ENCODE measurements around the gene ALG12.

The ALG12 gene

DNA sequence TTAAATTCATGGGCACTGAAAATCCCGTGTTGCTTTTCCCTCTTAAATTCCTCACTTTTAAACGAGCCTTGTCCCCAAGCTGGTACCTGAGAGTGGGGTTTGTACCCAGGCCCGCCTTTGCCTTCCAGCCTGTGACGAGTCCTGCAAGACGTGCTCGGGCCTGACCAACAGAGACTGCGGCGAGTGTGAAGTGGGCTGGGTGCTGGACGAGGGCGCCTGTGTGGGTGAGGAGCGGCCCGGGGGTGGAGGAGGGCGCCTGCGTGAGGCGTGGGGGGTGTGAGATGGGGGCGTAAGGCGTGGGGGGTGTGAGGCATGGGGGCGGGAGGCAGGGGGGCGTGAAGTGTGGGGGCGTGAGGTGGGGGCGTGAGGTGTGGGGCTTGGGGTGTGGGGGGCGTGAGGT is 4.2 kb upstream of the ALG12 start:
- TF ChIP-seq, protein P1, sequence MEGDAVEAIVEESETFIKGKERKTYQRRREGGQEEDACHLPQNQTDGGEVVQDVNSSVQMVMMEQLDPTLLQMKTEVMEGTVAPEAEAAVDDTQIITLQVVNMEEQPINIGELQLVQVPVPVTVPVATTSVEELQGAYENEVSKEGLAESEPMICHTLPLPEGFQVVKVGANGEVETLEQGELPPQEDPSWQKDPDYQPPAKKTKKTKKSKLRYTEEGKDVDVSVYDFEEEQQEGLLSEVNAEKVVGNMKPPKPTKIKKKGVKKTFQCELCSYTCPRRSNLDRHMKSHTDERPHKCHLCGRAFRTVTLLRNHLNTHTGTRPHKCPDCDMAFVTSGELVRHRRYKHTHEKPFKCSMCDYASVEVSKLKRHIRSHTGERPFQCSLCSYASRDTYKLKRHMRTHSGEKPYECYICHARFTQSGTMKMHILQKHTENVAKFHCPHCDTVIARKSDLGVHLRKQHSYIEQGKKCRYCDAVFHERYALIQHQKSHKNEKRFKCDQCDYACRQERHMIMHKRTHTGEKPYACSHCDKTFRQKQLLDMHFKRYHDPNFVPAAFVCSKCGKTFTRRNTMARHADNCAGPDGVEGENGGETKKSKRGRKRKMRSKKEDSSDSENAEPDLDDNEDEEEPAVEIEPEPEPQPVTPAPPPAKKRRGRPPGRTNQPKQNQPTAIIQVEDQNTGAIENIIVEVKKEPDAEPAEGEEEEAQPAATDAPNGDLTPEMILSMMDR (conservative IDR thresholded peaks at IDR 0.05; ENCODE audit: low read depth, low read length): no peak
- Histone ChIP-seq H3K4me3 (IDR thresholded peaks at IDR 0.05; ENCODE audit: insufficient read depth, low read depth, low read length) (no peak overlapping the region), H4K20me1 (ENCODE audit: insufficient read depth) (no peaks in the 10 kb centered on the region), H3K4me2 (no peak overlapping the region), H3K27me3 (ENCODE audit: insufficient read depth, low read depth) (no peaks in the 10 kb centered on the region), H3K4me1 (ENCODE audit: low read depth, poor library complexity, severe bottlenecking) (peaks cover 5% of the 10 kb centered on the region), H3K9ac (no peak overlapping the region), H3K36me3 (ENCODE audit: insufficient read depth) (no peaks in the 10 kb centered on the region), H2AFZ (ENCODE audit: low read depth) (no peak overlapping the region), H3K27ac (no peak overlapping the region), H3K79me2 (ENCODE audit: insufficient read depth, low read depth) (no peaks in the 10 kb centered on the region)

DNA sequence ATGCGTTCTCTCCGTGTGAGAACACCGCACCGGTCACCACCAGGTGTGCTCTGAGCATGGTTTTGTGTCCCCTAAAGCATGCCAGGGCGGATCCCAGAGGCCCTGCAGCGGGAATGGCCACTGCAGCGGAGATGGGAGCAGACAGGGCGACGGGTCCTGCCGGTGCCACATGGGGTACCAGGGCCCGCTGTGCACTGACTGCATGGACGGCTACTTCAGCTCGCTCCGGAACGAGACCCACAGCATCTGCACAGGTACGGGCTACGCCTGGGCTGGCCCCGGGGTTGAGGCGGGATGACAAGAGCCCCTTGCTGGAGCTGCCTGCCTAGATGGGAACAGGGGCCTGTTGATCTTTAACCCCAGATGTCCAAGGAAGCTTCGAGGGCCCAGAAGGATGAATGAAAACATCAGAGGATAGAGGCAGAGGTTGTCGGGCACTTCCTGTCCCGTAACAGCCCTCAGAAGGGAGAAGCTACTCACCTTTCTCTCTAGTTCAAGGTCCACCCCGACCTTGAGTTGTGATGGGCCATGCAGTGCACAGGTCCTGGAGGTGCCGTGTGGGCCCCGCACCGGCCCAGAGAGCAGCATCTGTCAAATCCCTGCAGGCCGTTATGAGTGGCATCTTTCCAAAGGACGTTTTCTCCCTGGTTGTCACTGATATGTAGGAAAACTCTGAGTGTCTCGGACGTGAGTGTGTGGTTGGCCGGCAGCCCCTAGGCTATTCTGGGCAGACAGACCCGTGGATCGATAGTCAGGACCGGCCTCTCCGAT is 3.5 kb upstream of the ALG12 start:
- no peaks in the 10 kb centered on the region for H3K79me2 ChIP-seq (ENCODE audit: insufficient read depth, low read depth)
- H3K4me1 ChIP-seq (ENCODE audit: low read depth, poor library complexity, severe bottlenecking): peaks cover 5% of the 10 kb centered on the region
- H3K27me3 ChIP-seq (ENCODE audit: insufficient read depth, low read depth): no peaks in the 10 kb centered on the region
- no peaks in the 10 kb centered on the region for H3K36me3 ChIP-seq (ENCODE audit: insufficient read depth)
- H3K9ac ChIP-seq: no peak overlapping the region
- TF ChIP-seq, protein P1 (conservative IDR thresholded peaks at IDR 0.05; ENCODE audit: low read depth, low read length): no peak
- H3K4me3 ChIP-seq (IDR thresholded peaks at IDR 0.05; ENCODE audit: insufficient read depth, low read depth, low read length): no peak overlapping the region
- H3K4me2 ChIP-seq: no peak overlapping the region
- H3K27ac ChIP-seq: no peak overlapping the region
- H2AFZ ChIP-seq (ENCODE audit: low read depth): no peak overlapping the region
- H4K20me1 ChIP-seq (ENCODE audit: insufficient read depth): no peaks in the 10 kb centered on the region

DNA sequence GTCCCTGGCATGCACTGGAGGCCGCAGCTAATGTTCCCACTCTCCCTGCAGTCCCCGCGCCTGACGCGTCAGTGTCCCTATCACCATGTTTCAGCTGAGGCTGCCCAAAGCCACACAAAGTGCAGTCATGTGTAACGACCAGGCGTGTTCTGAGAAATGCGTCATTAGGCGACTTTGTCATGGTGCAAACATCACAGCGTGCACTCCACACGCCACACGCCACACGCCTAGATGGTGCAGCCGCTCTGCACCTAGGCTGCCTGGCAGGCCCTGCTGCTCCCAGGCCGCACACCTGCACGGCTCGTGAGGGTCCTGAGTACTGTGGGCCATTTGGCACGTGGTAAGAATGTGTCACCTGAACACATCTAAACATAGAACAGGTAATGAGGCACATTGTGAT is 2.6 kb upstream of the ALG12 start:
- TF ChIP-seq, protein P1 (conservative IDR thresholded peaks at IDR 0.05; ENCODE audit: low read depth, low read length): no peak
- Histone ChIP-seq H3K4me2 (no peak overlapping the region), H3K4me1 (ENCODE audit: low read depth, poor library complexity, severe bottlenecking) (peaks cover 5% of the 10 kb centered on the region)

DNA sequence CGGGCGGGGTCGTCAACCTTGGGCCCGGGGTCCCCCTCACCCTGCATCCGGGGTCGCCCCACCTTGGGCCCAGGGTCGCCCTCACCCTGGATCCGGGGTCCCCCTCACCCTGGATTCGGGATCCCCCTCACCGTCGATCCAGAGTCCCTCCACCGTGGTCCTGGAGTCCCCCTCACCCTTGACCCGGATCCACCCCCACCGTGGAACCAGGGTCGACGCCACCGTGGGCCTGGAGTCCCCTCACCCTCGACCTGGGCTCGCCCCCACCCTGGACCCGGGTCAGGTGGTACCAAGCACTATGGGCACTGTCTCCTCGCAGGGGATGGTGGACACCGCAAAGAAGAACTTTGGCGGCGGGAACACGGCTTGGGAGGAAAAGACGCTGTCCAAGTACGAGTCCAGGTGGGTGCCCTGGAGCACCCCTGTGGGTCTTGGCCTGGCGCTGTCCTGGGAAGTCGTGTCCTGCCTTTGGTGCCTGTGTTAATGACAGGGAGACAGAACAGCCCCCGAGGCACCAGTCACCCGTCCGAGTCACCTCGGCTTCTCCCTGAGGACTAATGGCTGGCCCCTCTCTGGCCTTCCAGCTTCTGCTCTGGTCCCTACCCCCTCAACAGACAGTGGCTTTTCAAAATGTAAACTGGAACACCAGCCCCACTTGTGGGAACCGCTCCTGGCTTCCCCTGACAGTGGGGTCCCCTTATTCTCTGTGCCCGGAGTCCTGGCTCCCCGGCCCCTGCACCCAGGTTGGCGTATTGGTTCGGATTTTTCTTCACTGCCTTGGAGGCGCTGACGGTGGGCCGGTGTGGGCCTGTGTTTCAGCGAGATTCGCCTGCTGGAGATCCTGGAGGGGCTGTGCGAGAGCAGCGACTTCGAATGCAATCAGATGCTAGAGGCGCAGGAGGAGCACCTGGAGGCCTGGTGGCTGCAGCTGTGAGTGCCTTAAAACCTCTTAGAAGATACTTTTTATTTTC is 958 bp upstream of the ALG12 start:
- TF ChIP-seq, protein P1 (conservative IDR thresholded peaks at IDR 0.05; ENCODE audit: low read depth, low read length): no peak
- Histone ChIP-seq H3K4me1 (ENCODE audit: low read depth, poor library complexity, severe bottlenecking) (peaks cover 5% of the 10 kb centered on the region), H3K79me2 (ENCODE audit: insufficient read depth, low read depth) (no peaks in the 10 kb centered on the region), H3K27ac (no peak overlapping the region), H3K27me3 (ENCODE audit: insufficient read depth, low read depth) (no peaks in the 10 kb centered on the region), H4K20me1 (ENCODE audit: insufficient read depth) (no peaks in the 10 kb centered on the region), H3K36me3 (ENCODE audit: insufficient read depth) (no peaks in the 10 kb centered on the region), H3K9ac (peak overlapping the region; percentile 79; the same call in 1 of the 2 replicates), H3K4me2 (peak overlapping the region; percentile 51; the same call in 1 of the 2 replicates), H3K4me3 (IDR thresholded peaks at IDR 0.05; ENCODE audit: insufficient read depth, low read depth, low read length) (no peak overlapping the region), H2AFZ (ENCODE audit: low read depth) (no peak overlapping the region)

More for the DNA sequence above, 2.6 kb upstream of the ALG12 start:
- H3K79me2 ChIP-seq (ENCODE audit: insufficient read depth, low read depth): no peaks in the 10 kb centered on the region
- no peak overlapping the region for H3K9ac ChIP-seq
- no peak overlapping the region for H2AFZ ChIP-seq (ENCODE audit: low read depth)
- no peaks in the 10 kb centered on the region for H3K36me3 ChIP-seq (ENCODE audit: insufficient read depth)
- no peaks in the 10 kb centered on the region for H4K20me1 ChIP-seq (ENCODE audit: insufficient read depth)
- H3K4me3 ChIP-seq (IDR thresholded peaks at IDR 0.05; ENCODE audit: insufficient read depth, low read depth, low read length): no peak overlapping the region
- H3K27ac ChIP-seq: no peak overlapping the region
- H3K27me3 ChIP-seq (ENCODE audit: insufficient read depth, low read depth): no peaks in the 10 kb centered on the region
